Endometrial microvascular endothelial cells (primary cell): ENCODE data around the gene NRXN2. TPM values are rescaled to one million over a fixed set of nuclear protein-coding genes. Genes with fewer than 3 reads are reported as not detected.

Experiments
- in situ Hi-C: cut with HindIII; loops from 2 replicates; pipeline ENCODE4 v1.10.0; 2017; ENCODE audit warnings: low sequenced_read_pairs, low pct_unique_long_range_greater_than_20kb; ENCODE audit errors: inconsistent ontology term
- total RNA-seq: library from RNA; depleted of rRNA; stranded (reverse); fragments of >200 nt; gene quantifications from one replicate; pipeline ENCODE4 v1.2.3, GENCODE V29; 2015; ENCODE audit errors: inconsistent ontology term

The NRXN2 gene
- total RNA-seq, 1 donor from 2014 or later = not detected

- in situ Hi-C loops = no loop called here
Measured at GRCh38 chr11:64690235-64690634, 32.8 kb downstream of the NRXN2 start.

- in situ Hi-C loops = no loop called here
Measured at GRCh38 chr11:64688534-64688982, 34.4 kb downstream of the NRXN2 start.

- in situ Hi-C loops = no loop called here
Measured at GRCh38 chr11:64687643-64688533, 35.1 kb downstream of the NRXN2 start.

GRCh38 chr11:64687204-64687603 lies 35.8 kb downstream of the NRXN2 start:
- in situ Hi-C loops = no loop called here

GRCh38 chr11:64686466-64687170 lies 36.4 kb downstream of the NRXN2 start:
- in situ Hi-C loops = no loop called here

- in situ Hi-C loops = no loop called here
Measured at GRCh38 chr11:64685536-64685935, 37.5 kb downstream of the NRXN2 start.

GRCh38 chr11:64684357-64684756 lies 38.6 kb downstream of the NRXN2 start:
- in situ Hi-C loops = no loop called here

- in situ Hi-C loops = no loop called here
Measured at GRCh38 chr11:64681171-64681570, 41.8 kb downstream of the NRXN2 start.

- in situ Hi-C loops = no loop called here
Measured at GRCh38 chr11:64679846-64680245, 43.2 kb downstream of the NRXN2 start.

- in situ Hi-C loops = no loop called here
Measured at GRCh38 chr11:64677441-64678023, 45.5 kb downstream of the NRXN2 start.

GRCh38 chr11:64676261-64676615 lies 46.8 kb downstream of the NRXN2 start:
- in situ Hi-C loops = no loop called here

- in situ Hi-C loops = no loop called here
Measured at GRCh38 chr11:64675450-64676260, 47.3 kb downstream of the NRXN2 start.

- in situ Hi-C loops = no loop called here
Measured at GRCh38 chr11:64674774-64675173, 48.2 kb downstream of the NRXN2 start.

- in situ Hi-C loops = no loop called here
Measured at GRCh38 chr11:64673279-64673678, 49.7 kb downstream of the NRXN2 start.

- in situ Hi-C loops = no loop called here
Measured at GRCh38 chr11:64672875-64673274, 50.1 kb downstream of the NRXN2 start.

GRCh38 chr11:64670975-64671374 lies 52.0 kb downstream of the NRXN2 start:
- in situ Hi-C loops = no loop called here

- in situ Hi-C loops = no loop called here
Measured at GRCh38 chr11:64667154-64667745, 55.7 kb downstream of the NRXN2 start.

- in situ Hi-C loops = no loop called here
Measured at GRCh38 chr11:64665411-64665821, 57.6 kb downstream of the NRXN2 start.
